Ammon's horn (tissue), 1 donor: Measurements from ENCODE around the gene FAM50B.

Experiments used
- DNase-seq: peaks from one replicate; pipeline ENCODE4 v3.0.0-alpha.2; 2016; ENCODE audit warnings: low spot score

The FAM50B gene

DNA sequence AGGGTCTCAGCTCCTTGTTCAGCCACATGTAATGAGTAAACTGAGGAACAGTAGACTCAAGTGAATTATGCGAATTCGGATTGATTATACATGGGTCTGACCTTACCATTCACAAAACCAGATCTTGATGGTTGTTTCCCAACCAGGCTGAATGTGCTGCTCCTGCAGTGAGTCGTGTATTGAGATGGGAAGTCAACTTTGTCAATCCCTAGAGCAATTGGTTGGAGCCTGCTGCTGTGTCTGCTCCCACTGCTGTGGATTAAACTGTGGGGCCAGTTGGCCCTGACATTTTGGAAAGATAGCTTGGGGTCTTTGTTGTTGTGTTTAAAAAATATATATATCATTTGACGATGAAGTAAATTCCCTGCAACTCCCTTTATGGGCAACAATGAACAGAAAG, 23.9 kb downstream of the FAM50B start:
- DNase-seq: no peak

DNA sequence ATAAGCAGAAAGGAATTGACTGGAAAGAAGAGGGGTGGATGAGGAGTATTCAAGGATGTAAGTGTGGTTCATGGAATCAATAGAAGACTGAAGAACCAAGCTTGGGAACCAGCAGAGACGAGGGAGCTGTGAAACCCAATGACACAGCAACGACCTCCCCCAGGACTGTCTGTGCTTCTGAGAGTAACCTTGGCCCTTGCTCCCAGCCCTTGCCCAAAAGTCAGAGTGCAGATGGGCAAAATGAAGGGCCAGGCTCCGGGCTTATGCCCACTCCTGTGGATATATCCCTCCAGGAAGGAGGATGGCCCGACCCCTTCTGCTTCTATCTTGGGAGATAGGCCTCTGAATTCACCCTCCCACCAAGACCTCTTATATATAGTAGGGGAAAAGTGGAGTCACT, 24.9 kb downstream of the FAM50B start:
- no peak for DNase-seq

GRCh38 chr6:3875486-3875885, 26.3 kb downstream of the FAM50B start:
- DNase-seq: no peak

- DNase-seq: no peak
These were observed 26.9 kb downstream of the FAM50B start for GRCh38 chr6:3876101-3876500.

DNA sequence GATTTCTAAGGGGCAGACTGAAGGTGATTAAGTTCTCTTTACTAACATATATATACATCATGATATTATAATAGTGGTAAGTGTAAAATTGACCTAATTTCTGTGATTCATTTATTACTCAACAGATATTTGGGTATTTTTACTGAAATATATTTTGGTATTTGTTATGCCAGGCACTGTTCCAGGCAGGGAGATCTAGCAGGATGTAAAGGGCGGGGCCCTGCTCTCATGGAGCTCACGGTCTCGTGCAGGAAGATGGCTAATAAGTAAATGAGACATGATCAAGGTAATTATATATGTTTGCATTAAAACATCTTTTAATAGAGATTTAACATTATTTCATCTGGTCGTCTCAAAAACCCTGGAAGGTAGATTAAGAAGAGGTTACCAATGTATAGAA, 27.7 kb downstream of the FAM50B start:
- DNase-seq: no peak

GRCh38 chr6:3878048-3878666, 29.0 kb downstream of the FAM50B start:
- no peak for DNase-seq

- DNase-seq: no peak
These were observed 30.2 kb downstream of the FAM50B start for GRCh38 chr6:3879194-3879952.

DNA sequence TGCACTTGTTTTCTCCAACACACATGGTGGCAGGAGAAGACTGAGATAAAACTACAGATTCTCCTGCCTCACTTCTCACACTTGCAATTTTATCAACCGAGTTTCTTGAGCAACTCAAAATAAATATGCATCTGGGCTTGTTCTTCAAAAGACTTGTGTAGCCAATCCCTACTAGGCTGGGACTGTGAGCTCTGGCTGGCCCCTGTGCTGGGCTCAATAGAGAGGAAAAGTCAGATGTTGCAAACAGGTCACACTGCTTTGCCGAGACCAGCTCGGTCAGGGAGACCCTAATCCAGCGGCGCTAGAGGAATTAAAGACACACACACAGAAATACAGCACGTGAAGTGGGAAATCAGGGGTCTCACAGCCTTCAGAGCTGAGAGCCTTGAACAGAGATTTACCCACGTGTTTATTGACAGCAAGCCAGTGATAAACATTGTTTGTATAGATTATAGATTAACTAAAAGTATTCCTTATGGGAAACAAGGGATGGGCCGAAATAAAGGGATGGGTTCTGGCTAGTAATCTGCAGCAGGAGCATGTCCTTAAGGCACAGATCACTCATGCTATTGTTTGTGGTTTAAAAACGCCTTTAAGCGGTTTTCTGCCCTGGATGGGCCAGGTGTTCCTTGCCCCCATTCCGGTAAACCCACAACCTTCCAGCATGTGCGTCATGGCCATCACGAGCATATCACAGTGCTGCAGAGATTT, 32.7 kb downstream of the FAM50B start:
- no peak for DNase-seq

- no peak for DNase-seq
These were observed 33.3 kb downstream of the FAM50B start for GRCh38 chr6:3882431-3882830.

GRCh38 chr6:3882866-3883265, 33.7 kb downstream of the FAM50B start:
- DNase-seq: no peak

DNA sequence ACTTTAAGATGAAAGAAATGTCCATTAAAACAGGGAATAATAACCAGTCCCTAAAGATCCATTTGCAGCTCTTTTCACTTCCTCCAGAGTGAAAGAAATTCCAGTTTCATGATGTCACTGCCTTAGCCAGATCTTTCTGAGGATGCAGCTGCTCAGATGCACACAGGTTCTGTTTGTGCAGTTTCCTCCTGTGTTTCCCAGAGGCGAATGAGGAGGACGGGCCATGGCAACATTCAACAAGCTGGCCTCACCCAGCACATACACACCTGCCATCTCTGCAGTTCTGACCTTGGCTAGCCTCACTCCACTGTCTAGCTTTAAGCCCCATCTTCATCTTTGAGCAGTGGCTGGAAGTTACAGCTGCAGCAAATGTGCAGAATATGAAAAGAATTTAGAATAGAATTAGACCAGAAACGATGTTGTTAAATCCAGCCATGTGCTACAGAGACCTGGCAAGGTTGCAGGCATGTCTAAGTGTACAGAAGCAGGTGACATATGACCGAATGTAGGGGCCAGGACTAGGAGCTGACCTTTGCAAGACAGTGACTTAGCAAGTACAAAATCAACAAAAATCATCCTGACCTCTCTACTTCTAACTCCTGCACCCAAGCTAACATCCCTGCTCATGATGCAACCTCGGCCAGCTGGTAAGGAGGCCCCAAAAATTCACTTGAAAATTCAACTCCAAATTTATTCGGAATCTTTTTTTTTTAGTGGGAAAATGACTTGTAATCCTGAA, 35.0 kb downstream of the FAM50B start:
- DNase-seq: no peak

DNA sequence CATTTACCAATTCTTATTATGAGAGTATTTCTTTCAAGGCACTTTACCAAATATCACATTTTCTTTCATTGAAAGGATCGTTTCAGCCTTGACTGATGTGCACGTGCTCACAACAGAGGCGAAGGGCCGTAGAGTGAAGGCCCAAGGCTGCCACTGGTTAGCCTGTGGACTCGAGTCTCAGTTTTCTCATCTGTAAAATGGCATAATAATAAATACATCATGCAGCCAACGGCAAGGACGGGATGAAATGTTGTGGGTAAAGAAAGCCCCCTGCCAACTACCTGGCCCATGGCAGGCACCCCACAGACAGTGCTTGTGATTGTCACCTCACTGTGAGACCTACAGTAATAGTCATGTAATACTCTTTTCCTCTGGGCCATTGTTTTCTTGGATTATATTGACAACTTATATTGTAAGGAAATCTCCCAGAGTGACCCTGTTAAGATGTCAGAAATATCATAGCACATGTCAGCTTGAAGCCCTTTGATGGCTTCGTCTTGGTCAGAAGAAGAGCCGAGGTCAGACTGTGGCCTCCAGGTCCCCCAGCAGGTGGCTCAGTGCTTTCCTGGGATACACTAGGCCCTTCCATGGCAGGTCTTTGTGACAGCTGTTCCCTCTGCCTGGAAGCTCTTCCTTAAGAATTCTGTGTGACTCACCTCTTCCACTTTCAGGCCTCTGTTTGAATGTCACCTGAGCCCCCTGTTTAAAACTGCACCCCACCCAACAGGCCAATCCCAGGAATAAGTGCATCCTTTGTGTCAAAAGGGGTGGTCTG, 36.3 kb downstream of the FAM50B start:
- no peak for DNase-seq

- DNase-seq: peak; percentile 77
These were observed 38.1 kb downstream of the FAM50B start for GRCh38 chr6:3887150-3887700.

DNA sequence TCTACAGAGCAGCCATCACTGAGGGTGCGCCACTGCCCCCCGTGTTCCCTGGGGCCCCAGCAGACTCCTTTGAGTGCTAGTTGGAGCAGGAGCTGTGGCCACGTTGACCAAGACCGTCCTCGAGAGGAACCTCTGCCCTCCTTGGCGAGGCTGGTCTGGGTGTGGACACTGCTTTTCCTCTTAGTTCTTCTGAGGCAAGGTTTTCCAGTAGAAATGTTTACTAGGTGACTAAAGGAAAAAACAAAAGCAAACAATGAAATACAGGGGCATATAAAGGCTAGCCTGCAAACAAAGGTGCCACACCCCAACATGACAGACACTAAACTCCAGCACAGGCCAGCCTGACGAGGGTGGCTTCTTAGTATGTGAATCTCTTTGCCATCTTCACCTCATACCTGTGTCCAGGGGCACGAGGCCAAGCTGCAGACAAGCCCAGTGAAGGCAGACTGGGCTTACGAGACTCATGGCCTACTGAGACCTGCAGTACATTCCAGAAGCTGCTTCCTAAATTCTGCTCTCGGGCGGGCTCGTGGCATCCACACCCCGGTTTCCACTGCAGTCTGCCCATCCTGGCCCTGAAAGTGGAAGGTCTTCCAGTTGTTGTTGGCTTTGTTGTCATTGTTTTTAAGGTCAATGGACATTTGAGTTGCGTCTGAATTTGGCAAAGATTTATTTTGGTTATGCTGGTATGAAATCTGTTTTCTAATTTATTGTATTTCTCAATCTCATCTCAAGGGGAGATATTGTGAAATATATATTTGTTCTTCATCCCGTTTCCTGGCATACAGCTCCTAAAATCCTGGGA, 39.2 kb downstream of the FAM50B start:
- DNase-seq: no peak

GRCh38 chr6:3890047-3890446, 40.9 kb downstream of the FAM50B start:
- no peak for DNase-seq

DNA sequence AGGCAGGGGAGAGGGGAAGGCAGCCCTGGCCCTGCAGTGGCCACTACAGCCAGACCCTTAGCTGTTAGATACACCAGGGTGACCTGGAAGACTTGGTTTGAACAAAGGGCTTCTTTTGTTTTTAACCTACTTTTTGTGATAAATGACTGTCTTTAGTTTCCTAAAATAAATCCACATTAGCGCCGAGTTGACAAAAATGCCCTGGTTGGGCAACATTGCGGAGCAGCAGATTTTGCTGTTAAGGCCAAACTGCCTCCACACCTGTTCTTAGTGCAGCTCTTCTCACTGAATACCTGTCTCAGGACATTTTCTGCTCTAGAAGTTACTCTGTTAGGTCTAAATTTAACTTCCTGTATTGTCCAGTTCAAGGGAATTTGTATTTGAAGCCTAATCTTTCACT, 42.7 kb downstream of the FAM50B start:
- DNase-seq: no peak

- no peak for DNase-seq
These were observed 43.4 kb downstream of the FAM50B start for GRCh38 chr6:3892603-3893002.

DNA sequence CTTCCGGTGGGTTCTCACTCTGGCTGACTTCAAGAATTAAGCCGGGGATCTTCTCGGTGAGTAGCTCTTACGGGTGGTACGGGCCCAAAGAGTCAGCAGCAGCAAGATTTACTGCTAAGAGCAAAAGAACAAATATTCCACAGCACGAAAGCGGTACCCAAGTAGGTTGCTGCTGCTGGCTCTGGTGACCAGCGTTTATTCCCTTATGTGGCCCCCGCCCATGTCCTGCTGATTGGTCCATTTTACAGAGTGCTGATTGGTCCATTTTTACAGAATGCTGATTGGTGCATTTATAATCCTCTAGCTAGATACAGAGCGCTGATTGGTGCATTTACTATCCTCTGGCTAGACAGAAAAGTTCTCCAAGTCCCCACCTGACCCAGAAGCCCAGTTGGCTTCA, 44.3 kb downstream of the FAM50B start:
- no peak for DNase-seq

DNA sequence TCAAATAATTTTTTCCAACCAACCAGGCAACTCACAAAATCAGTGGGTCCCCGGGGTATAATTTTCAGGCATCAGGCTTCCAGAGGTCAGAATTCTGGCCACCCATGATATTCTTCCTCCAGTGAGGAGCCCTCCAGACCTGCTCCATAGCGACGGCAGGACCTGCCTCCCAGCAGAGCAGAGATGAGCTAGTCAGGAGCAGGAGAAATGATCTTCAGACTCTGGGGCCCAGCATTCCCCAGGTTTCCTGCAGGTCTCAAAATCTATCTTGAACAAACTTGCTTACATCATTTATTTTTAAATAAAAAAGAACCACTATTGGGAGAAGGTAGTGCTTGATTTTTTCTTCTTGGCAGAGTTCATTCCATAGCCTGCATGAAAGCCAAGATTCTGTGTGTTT, 44.7 kb downstream of the FAM50B start:
- DNase-seq: no peak

- DNase-seq: no peak
These were observed 45.6 kb downstream of the FAM50B start for GRCh38 chr6:3894590-3895311.
